Sigmoid colon (tissue), 4 donors: ENCODE measurements around the gene TTLL11.

Source experiments
- CTCF ChIP-seq, 4 experiments: fragments of 450-650 bp in 3 of 4; fragments of 200-600 bp in 1 of 4; IDR thresholded peaks; one replicate each; pipeline ENCODE4 v1.5.1; 2016 to 2019; ENCODE audit warnings: antibody characterized with exemption in 4 of 4, mild to moderate bottlenecking in 3 of 4, moderate library complexity in 2 of 4
- EP300 ChIP-seq, 4 donors: sonication (generic); formaldehyde crosslinking; IDR thresholded peaks; one replicate each; pipeline ENCODE4 v1.6.1; 2017; ENCODE audit warnings: antibody characterized with exemption in 4 of 4
- POLR2A ChIP-seq, 2 donors: fragments of 450-650 bp; IDR thresholded peaks; one replicate each; pipeline ENCODE4 v1.6.1; 2016; ENCODE audit warnings: antibody characterized with exemption in 2 of 2, mild to moderate bottlenecking in 2 of 2, moderate library complexity in 2 of 2

DNA sequence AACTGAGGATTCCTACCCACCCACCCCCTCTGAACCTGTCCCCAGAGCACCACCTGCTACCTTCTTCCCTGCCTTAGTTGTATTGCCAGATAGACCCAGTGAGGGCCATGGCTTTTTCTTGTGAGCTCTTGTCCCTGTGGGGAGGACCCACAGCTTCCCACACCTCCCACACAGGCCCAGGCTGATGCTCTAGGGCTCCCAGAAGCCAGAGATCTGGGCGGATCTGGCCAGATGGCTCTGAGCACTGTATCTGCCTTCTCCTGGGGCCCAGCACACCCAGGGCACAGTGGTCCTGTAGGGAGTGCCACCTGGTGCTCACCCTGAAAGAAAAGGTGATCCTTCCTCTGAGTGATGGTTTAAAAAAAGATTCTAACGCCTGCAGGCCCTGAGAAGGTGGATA is 310.0 kb downstream of the TTLL11 start:
- no peak for TF ChIP-seq POLR2A (IDR thresholded peaks at IDR 0.05)
- no peak for TF ChIP-seq EP300 (IDR thresholded peaks at IDR 0.05)
- no peak for TF ChIP-seq CTCF (IDR thresholded peaks at IDR 0.05)
